Measurements from ENCODE around the gene ITGA1.
A peak's percentile ranks its signal among the peaks of the same experiment; 100 is the strongest.

Gene ITGA1

DNA sequence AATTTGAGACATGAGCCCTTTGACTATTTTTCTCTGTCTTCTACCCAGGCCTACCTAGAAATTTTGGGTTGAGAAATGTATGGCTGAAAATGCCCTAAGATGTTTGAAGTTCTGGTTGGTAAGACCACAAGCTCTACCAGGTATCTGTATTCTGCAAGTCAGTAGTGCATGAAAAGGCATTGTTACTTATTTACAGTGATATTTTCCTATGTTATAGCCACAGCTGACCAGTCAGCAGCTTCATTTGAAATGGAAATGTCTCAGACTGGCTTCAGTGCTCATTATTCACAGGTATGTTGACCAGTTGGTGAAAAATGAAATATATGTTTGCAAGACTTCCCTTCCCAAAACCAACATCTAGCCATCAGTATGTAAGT, 109.5 kb downstream of the ITGA1 start:
- DNase-seq (ENCODE audit: low spot score), result no peak

DNA sequence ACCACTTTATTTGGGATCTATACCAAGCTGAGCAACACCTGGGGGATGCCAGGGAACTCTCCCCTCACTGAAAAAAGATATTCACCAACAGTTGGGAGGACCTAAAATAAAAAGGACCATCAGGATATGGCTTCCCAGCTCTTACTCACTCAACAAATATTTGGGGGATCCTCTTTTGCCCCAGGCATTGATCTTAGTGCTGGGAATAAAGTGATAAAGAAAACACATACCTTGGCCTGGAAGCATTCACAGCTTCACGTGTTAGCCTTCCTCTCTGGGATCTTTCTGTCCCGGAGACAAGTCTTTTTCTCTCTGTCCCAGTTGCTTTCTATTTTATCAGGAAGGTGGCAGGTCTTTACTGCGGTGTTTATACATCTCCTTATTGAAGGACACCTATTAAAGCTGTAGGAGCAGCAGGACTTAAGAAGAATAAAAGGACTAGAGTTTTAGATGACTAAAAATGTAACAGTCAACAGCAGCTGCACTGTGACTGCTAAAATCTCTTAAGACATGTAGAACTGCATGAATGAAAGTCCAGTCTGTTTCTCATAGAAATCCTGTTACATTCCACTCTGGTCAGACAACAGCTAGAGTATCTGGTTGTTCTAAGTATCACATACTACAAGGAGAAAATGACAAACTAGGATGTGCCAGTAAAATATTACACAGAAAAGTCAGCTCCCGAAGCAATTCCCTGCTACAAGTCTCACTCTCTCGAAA, 111.4 kb downstream of the ITGA1 start:
- DNase-seq (ENCODE audit: low spot score), result no peak

GRCh38 chr5:52903142-52903541, 115.4 kb downstream of the ITGA1 start:
- no peak for DNase-seq (ENCODE audit: low spot score)

DNA sequence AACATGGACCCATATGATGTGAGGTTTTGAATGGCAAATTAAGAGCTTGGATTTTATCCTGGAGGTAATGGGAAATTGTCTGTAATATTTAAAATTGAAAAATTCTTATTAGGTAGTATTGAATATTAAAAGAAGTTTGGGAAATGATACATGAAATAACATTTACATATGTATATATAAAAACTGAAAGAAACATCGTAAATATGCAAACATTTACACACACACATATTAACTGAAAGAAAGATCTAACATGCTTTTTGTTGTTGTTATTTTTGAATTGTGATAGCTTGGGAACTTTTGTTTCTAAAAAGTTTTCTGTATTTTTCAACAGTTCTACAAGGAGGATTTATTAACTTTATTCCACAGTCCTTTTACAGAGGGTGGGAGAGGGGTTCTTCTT, 118.6 kb downstream of the ITGA1 start:
- no peak for DNase-seq (ENCODE audit: low spot score)

DNA sequence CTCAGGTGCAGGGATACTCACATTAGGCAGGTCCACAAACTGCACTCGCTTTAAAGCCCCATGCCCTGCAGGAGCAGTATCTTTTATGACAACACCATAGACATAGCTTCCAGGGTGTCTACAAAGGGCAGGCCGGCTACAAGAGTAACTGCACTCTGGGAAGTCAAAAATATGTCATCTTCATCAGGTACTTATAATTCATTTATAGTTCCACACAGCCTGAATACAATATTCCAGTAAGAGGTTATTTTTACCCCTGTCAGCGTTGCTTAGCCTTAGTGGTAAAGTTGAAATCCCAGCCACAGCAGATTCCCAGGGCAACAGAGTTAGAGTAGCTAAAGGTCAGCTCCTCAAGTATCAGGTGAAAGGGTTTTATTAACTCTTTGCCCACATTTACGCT, 119.1 kb downstream of the ITGA1 start:
- DNase-seq (ENCODE audit: low spot score), result no peak

- no peak for DNase-seq (ENCODE audit: low spot score)
These were observed 121.5 kb downstream of the ITGA1 start for GRCh38 chr5:52909192-52909591.

- DNase-seq (ENCODE audit: low spot score), result no peak
These were observed 122.4 kb downstream of the ITGA1 start for GRCh38 chr5:52910071-52910470.

DNA sequence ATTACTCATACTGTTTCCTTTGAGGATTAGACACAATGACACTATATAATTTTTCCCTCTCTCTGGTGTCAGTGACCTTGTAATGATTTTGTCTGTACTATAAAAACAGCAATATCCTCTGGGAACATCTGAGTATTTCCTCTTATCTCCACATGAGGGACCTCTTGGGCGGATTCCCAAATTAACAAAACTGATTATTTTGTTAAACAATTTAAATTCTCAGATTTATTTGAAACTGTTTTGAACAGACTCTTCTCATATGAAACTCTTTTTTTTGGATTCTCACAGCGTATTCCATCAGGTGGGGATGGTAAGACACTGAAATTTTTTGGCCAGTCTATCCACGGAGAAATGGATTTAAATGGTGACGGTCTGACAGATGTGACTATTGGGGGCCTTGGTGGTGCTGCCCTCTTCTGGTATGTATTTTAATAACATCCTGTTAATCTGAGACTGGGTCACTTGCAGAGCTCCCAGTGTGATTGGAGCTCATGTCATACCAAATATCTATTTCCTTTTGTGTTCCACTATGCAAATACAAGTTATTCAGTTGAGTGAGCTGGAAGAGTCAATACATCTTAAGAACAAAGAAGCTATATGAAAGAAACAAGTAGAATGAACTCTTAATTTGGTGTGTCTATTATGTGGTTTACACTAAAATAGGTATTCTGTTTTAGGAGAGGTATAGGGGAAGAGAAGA, 127.6 kb downstream of the ITGA1 start:
- DNase-seq (ENCODE audit: low spot score), result peak; percentile 67

DNA sequence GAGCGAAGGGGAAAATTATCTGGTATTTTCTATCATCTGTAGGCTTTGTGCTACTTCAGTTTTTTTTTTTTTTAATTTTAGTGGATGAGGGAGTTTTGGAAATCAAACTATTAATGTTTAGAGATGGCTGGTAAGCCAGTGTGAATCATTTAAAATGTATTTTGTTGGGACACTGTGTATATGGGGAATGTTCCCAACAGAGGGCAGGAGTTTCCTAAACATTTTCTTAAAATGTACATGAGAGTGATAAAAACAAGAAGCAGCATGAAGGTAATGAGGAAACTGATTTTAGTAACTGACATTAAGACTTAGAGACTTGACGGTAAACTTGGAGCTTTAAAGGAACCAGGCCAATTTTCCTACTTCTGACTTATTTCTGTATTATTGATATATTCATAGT, 133.2 kb downstream of the ITGA1 start:
- DNase-seq (ENCODE audit: low spot score), result no peak

- DNase-seq (ENCODE audit: low spot score), result peak; percentile 22
These were observed 134.7 kb downstream of the ITGA1 start for GRCh38 chr5:52922384-52922783.

DNA sequence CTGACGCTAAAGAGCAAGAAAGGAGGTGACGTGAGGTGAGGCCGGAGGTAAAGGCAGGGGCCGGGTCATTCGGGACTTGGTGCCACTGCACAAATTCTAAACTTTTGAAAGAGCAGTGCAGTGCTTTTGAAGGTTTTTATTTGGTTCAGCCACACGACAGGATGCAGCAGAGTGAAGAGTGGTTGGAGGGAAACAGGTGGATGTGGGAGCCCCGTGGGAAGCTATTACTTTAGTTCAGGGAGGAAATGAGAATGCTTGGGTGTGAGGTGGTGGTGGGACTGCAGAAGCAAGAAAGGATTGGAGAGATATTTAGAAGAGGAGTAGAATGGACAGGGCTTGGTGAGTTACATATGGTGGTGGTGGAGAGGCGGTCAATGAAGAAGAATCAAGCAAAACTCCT, 136.7 kb downstream of the ITGA1 start:
- DNase-seq (ENCODE audit: low spot score), result no peak

- DNase-seq (ENCODE audit: low spot score), result no peak
These were observed 137.3 kb downstream of the ITGA1 start for GRCh38 chr5:52925001-52925400.

- no peak for DNase-seq (ENCODE audit: low spot score)
These were observed 141.0 kb downstream of the ITGA1 start for GRCh38 chr5:52928689-52929088.

DNA sequence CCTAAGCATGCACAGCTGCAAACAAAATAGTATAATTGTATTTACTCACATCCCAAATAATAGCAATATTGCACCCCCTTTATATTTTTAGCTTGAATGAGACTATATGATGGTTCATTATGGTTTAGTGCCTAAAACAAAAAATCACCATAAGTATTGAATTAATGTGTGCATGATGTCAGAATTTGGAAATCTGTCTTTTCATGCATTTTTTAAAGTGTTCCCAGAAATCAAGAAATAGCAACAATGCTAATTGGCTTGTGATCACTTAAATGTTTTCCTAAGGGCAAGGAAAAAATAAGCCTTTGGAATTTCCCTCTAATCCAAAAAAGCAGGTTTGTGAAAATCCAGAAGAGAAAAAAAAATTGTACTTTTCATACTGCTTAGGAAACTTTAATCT, 150.5 kb downstream of the ITGA1 start:
- no peak for DNase-seq (ENCODE audit: low spot score)

DNA sequence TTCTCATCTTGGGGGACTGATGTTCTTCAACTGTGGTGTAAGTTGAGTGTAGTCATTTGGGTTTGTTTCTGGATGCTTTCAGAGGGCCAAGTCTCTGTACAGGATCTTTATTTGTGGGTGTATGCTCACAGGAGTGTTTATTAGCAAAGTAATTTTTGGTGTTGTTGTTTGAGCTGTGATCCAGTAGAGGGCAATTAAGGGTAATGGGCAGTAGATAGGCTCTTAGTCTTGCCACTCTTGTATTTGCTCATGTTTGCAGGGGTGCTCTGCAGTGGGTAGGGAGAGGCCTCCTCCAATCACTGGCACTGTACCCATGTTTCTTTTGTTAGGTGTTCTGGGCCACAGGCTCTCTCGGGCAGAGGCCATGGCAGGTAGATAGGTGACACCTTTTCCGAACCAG, 155.6 kb downstream of the ITGA1 start:
- no peak for DNase-seq (ENCODE audit: low spot score)

DNA sequence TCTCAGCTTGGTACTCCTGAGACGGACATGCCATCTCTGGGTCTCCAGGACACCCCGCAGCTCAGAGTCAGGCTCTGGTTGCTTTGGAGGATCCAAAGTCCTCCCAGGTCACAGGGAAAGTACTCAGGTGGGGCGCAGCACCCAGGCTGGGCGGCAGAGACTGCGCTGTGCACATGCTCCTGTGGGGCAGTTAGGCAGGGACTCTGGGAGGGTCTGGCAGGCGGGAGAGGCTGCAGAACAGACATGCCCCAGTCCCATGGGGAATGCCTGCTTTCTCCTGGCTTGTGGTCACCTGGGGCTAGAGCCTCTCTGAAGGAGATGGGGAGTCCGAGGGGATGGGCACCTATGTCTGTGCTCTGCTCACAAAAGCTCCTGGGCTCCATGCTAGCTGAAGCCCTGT, 156.1 kb downstream of the ITGA1 start:
- DNase-seq (ENCODE audit: low spot score), result no peak

DNA sequence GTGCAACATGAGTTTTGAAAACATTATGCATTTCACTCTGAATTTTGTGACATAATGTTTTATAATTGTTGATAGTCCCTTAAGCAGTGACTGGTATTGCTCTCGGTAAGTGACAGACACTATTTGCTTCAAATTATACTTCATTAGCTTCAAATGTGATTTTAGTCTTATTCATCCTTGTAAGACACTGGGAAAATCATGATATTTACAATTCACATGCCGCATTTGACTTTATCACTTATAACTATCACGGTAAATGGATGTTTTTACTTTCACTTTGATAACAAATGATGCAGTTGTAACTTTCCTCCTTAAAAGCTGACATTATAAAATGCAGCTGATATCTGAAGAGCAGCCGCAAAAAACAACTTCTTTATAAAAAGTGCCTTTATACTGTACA, 157.3 kb downstream of the ITGA1 start:
- DNase-seq (ENCODE audit: low spot score), result no peak

DNA sequence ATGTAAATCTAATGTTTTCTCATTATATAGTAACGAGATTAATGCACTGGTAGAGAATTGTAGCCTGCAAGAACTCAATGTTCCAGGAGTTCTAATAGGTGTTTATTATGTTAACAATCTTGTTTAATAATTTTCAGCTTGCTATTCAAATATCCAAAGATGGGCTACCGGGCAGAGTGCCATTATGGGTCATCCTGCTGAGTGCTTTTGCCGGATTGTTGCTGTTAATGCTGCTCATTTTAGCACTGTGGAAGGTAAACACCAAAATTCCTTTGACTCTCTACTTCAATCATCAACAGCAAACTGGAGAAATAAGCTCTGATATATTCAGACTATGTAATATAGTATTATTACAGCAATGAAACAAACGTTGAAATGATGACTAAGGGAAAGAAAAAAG, 159.5 kb downstream of the ITGA1 start:
- DNase-seq (ENCODE audit: low spot score), result no peak

DNA sequence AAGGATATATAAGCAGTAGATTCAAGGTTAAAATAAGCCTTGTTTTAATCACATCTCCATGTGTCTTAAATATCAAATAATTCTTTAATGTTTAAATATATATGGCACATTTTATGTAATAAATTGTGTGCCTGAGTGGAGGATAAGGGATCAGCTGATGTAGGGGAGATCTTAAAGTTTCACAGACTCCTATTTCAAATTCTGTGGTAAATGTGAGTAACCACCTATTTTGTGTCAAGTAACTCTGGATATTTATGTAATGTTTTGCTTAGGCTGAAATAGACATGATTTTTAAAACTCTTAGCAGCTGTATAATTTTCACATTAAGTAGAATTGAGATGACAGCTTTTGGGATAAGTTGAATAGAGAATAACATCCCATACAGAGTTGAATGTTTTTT, 160.1 kb downstream of the ITGA1 start:
- DNase-seq (ENCODE audit: low spot score), result no peak

GRCh38 chr5:52948418-52949076, 160.8 kb downstream of the ITGA1 start:
- peak; percentile 72 for DNase-seq (ENCODE audit: low spot score)

- DNase-seq (ENCODE audit: low spot score), result no peak
These were observed 163.0 kb downstream of the ITGA1 start for GRCh38 chr5:52950686-52951085.

GRCh38 chr5:52952483-52952882, 164.8 kb downstream of the ITGA1 start:
- DNase-seq (ENCODE audit: low spot score), result no peak

DNA sequence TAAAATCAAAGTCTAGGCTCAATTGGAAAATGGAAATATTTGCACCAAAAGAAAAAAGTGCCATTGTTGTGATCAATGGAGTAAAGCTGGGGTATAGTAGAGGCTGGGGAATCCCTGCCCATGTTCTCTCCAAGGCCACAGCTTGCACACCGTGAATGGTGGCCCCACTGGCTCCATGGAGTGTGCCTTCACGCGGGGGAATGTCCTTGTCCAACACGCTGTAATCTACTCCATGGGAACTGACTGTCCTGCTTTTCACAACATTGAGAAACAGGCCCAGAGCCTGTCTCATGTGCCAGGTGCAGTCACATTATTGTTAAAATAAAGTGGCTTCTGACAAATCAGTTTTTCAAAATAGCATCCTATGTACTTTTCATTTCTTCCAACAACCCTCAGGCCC, 168.3 kb downstream of the ITGA1 start:
- no peak for DNase-seq (ENCODE audit: low spot score)

Data from GM03348 (cell line).